ENCODE results near the gene TSPAN9. TPM values are rescaled to one million over a fixed set of nuclear protein-coding genes. Genes with fewer than 3 reads are reported as not detected.

Gene TSPAN9
- total RNA-seq, 2 donors from 2014 or later = 41.9 to 50.0 TPM

DNA sequence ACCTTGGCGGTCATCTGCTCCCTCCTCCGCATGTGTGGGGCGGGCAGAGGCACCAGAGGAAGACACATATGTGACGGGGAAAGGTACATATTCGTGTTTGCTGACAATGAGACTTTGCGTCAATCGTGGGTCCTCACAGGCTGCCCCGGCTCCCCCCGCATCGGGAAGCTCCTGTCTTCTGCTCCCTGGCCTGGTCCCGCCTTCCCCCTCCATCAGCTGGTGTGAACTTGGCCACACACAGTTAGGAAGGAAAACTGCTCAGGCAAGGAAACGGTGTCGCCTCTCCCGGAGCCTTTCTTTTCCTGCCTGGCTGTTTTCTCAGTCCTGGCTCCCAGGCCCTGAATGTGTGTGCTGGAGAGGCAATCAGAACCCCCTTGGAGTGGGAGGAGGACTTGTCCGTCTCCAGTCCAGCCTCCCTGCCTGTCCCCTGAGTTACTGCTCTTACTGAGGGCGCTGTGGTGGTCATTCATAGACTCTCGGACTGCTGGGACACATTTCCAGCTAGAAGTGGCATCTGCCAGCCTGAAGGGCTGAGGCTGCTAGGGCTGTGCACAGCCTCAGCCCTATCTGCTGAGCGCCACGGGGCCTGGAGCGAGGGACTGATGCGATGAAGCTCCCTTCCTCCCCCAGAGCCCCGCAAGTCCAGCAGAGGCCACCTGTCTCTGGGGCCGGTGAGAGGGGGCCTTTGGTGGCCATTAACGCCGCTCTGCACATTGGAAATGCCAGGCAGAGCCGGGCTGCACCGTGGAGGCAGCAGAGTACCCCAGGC is 44.2 kb upstream of the TSPAN9 start:
- 75% methylated on average over 27 of the region's 27 CpGs for WGBS
- Histone ChIP-seq H3K4me1 (replicated peaks) (no peaks in the 10 kb centered on the region), H3K27ac (no peak overlapping the region), H3K27me3 (replicated peaks; ENCODE audit: insufficient read depth) (no peaks in the 10 kb centered on the region), H3K36me3 (no peaks in the 10 kb centered on the region), H3K4me3 (no peak overlapping the region), H3K9me3 (no peaks in the 10 kb centered on the region)
- TF ChIP-seq POLR2AphosphoS5 (IDR thresholded peaks at IDR 0.05) = no peak
- no peak for TF ChIP-seq CTCF (IDR thresholded peaks at IDR 0.05)
- TF ChIP-seq POLR2A (IDR thresholded peaks at IDR 0.05) = no peak
- no peak for DNase-seq (ENCODE audit: low spot score)
- intact Hi-C loops (cut with DNase I) = loop anchor here (5.0 kb wide), 1 partner anchor 181 kb away; no protein-coding TSS in a partner anchor

DNA sequence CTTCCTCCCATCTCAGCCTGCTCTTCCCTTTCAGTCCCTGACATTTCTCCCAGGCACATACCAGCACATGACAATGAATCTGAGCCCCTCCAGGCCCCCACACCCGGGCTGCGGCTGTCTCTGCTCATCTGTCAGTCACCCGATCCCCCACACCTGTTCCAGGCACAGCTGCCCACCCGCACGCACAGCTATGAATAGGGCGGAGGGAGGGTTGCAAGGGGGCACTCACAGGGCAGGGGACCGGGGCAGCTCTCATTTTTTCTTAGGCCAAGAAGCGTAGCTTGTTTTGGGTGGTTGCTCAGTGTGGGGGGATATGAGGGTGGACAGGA is 43.7 kb upstream of the TSPAN9 start:
- no peak for DNase-seq (ENCODE audit: low spot score)
- Histone ChIP-seq H3K27me3 (replicated peaks; ENCODE audit: insufficient read depth) (no peaks in the 10 kb centered on the region), H3K4me1 (replicated peaks) (no peaks in the 10 kb centered on the region), H3K4me3 (no peak overlapping the region), H3K27ac (no peak overlapping the region), H3K36me3 (no peaks in the 10 kb centered on the region), H3K9me3 (no peaks in the 10 kb centered on the region)
- intact Hi-C loops (cut with DNase I) = loop anchor here (5.0 kb wide), 1 partner anchor 181 kb away; no protein-coding TSS in a partner anchor
- WGBS = 81% methylated on average over 8 of the region's 8 CpGs
- TF ChIP-seq CTCF (IDR thresholded peaks at IDR 0.05) = no peak
- no peak for TF ChIP-seq POLR2AphosphoS5 (IDR thresholded peaks at IDR 0.05)

GRCh38 chr12:3034067-3034750 is 43.0 kb upstream of the TSPAN9 start:
- H3K9me3 ChIP-seq = no peaks in the 10 kb centered on the region
- H3K4me1 ChIP-seq (replicated peaks) = no peaks in the 10 kb centered on the region
- DNase-seq (ENCODE audit: low spot score) = no peak
- TF ChIP-seq POLR2A (IDR thresholded peaks at IDR 0.05) = no peak
- peak in 3 of 4 experiments; percentile 16 to 66 (median 39) for TF ChIP-seq CTCF (IDR thresholded peaks at IDR 0.05)
- 46% methylated on average over 10 of the region's 10 CpGs for WGBS
- no peak overlapping the region for H3K4me3 ChIP-seq
- H3K27me3 ChIP-seq (replicated peaks; ENCODE audit: insufficient read depth) = no peaks in the 10 kb centered on the region
- intact Hi-C loops (cut with DNase I) = loop anchor here (5.0 kb wide), 1 partner anchor 182 kb away; no protein-coding TSS in a partner anchor
- H3K36me3 ChIP-seq = no peaks in the 10 kb centered on the region
- no peak overlapping the region for H3K27ac ChIP-seq

DNA sequence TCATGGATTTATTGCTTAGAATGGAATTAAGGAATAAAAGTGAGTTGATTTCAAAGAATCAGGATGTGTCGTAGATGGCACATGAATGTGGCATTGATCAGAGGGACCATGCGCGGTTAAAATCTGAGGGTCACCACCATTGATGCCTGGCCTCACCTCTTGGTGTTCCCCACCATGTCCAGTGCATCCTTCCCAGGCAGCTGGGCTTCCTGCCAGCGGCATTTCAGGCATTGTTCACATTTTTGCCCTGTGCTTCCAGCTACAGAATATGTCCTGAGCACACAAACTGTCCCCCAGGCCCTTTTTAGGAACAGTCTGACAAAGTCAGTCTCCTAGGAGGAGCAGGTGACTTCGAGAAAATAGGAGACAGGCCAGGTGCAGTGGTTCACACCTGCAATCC is 42.0 kb upstream of the TSPAN9 start:
- intact Hi-C loops (cut with DNase I) = no loop called here
- Histone ChIP-seq H3K36me3 (no peaks in the 10 kb centered on the region), H3K9me3 (no peaks in the 10 kb centered on the region), H3K27ac (no peak overlapping the region), H3K27me3 (replicated peaks; ENCODE audit: insufficient read depth) (no peaks in the 10 kb centered on the region), H3K4me3 (no peak overlapping the region), H3K4me1 (replicated peaks) (no peaks in the 10 kb centered on the region)
- no peak for DNase-seq (ENCODE audit: low spot score)
- 84% methylated on average over 5 of the region's 5 CpGs for WGBS
- no peak for TF ChIP-seq POLR2AphosphoS5 (IDR thresholded peaks at IDR 0.05)
- no peak for TF ChIP-seq CTCF (IDR thresholded peaks at IDR 0.05)
- no peak for TF ChIP-seq POLR2A (IDR thresholded peaks at IDR 0.05)
